ENCODE measurements around the gene SVOPL.

DNA sequence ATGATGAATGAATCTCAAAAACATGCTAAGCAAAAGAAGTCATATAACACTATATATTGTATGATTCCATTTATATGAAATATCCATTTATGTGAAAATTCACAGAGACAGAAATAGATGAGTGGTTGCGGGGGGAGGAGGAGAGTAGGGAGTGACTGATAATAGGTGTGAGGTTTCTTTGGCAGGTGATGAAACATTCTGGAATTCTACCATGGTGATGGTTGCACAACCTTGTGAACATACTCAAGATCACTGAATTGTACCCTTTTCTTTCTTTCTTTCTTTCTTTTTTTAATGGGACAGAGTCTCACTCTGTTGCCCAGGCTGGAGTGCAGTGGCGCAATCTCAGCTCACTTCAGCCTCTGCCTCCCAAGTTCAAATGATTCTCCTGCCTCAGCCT lies 10.7 kb downstream of the SVOPL start:
- TF ChIP-seq SIN3B (IDR thresholded peaks at IDR 0.05; ENCODE audit: low read depth) (no peak), EZH2 (IDR thresholded peaks at IDR 0.05; ENCODE audit: borderline replicate concordance, low read depth, low read length) (no peak), SMARCB1 (IDR thresholded peaks at IDR 0.05; ENCODE audit: insufficient read length, low read depth) (no peak), ZNF239 (CRISPR knock-in tag; IDR thresholded peaks at IDR 0.05) (no peak)

Measured in K562 (cell line).